IPS-20b (cell line): ENCODE data around the gene FILIP1L.

ENCODE experiments used
- H3K27ac ChIP-seq: one replicate; pipeline ENCODE4 v1.5.1; 2013; ENCODE audit warnings: low read length
- H3K27me3 ChIP-seq: 2 replicates; pipeline ENCODE4 v1.6.1; 2013; ENCODE audit warnings: mild to moderate bottlenecking, low read length, inconsistent platforms; ENCODE audit not compliant: insufficient read depth
- H3K36me3 ChIP-seq: 2 replicates; pipeline ENCODE4 v1.6.1; 2013; ENCODE audit warnings: low read depth, mild to moderate bottlenecking, inconsistent platforms, low read length, moderate library complexity; ENCODE audit not compliant: insufficient read depth
- H3K4me1 ChIP-seq: 2 replicates; pipeline ENCODE4 v1.6.1; 2013; ENCODE audit warnings: mild to moderate bottlenecking, control low read depth, inconsistent platforms, low read length, moderate library complexity; ENCODE audit not compliant: insufficient read depth
- H3K4me3 ChIP-seq: 2 replicates; pipeline ENCODE4 v1.5.1; 2013; ENCODE audit warnings: mild to moderate bottlenecking, low read length, inconsistent platforms
- H3K9ac ChIP-seq: 2 replicates; pipeline ENCODE4 v1.6.1; 2013; ENCODE audit warnings: low read depth, mild to moderate bottlenecking, inconsistent platforms, low read length, moderate library complexity
- H3K9me3 ChIP-seq: 2 replicates; pipeline ENCODE4 v1.6.1; 2013; ENCODE audit warnings: mild to moderate bottlenecking, low read depth, low read length, inconsistent platforms; ENCODE audit not compliant: insufficient read depth

Gene FILIP1L

GRCh38 chr3:100047455-100048141, 66.7 kb downstream of the FILIP1L start:
- Histone ChIP-seq H3K4me3 (no peak overlapping the region), H3K4me1 (peaks cover 15% of the 10 kb centered on the region), H3K9ac (no peak overlapping the region), H3K27ac (no peak overlapping the region), H3K27me3 (no peaks in the 10 kb centered on the region), H3K9me3 (no peaks in the 10 kb centered on the region), H3K36me3 (no peaks in the 10 kb centered on the region)

DNA sequence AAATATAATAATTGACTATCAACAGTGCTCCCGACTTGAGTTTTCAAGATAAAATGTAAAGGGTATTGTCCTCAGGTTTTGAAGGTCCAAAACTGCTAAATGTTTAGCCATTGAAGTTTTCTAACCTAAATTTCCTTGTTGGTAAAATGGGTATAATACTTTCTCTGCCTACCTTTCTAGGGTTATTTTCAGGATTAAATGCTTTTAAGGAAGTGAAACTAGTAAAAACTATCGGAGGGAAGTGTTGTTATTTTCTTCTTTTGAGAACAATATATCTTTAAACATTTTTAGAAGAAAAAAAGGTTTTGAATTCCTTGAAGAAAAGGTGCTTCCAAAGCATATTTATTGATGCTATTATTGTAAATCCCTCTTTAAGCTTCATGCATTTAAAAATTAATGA, 67.3 kb downstream of the FILIP1L start:
- H3K9ac ChIP-seq: no peak overlapping the region
- H3K27ac ChIP-seq: no peak overlapping the region

GRCh38 chr3:100045696-100046095, 68.6 kb downstream of the FILIP1L start:
- H3K4me1 ChIP-seq: peaks cover 21% of the 10 kb centered on the region
- no peaks in the 10 kb centered on the region for H3K27me3 ChIP-seq
- H3K4me3 ChIP-seq: no peak overlapping the region
- H3K9me3 ChIP-seq: no peaks in the 10 kb centered on the region
- no peaks in the 10 kb centered on the region for H3K36me3 ChIP-seq
- no peak overlapping the region for H3K27ac ChIP-seq
- no peak overlapping the region for H3K9ac ChIP-seq

More for the DNA sequence above, 67.3 kb downstream of the FILIP1L start:
- no peaks in the 10 kb centered on the region for H3K27me3 ChIP-seq
- no peak overlapping the region for H3K4me3 ChIP-seq
- no peaks in the 10 kb centered on the region for H3K36me3 ChIP-seq
- H3K4me1 ChIP-seq: peaks cover 19% of the 10 kb centered on the region
- no peaks in the 10 kb centered on the region for H3K9me3 ChIP-seq

DNA sequence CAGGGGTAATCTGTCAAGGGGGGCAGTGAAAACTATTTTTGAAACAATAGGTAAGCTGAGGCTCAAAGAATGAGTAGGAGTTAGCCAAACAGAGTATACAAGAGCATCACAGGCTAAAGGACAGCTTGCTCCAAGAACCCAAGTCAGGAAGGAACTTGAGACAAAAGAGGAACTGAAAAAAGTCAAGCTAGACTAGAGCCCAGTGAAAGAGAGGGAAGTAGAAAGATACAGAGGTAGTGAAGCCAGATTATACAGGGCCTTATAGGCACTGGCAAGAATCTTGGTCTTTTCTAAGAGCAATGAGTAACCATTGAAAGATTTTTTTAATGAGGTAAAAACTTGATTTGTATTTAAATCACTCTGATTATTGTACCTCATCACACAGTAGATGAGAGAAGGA, 69.9 kb downstream of the FILIP1L start:
- no peak overlapping the region for H3K4me3 ChIP-seq
- no peak overlapping the region for H3K27ac ChIP-seq
- H3K9me3 ChIP-seq: no peaks in the 10 kb centered on the region
- H3K36me3 ChIP-seq: no peaks in the 10 kb centered on the region
- H3K4me1 ChIP-seq: peaks cover 25% of the 10 kb centered on the region
- no peaks in the 10 kb centered on the region for H3K27me3 ChIP-seq
- H3K9ac ChIP-seq: no peak overlapping the region

- H3K4me1 ChIP-seq: peaks cover 25% of the 10 kb centered on the region
- no peaks in the 10 kb centered on the region for H3K36me3 ChIP-seq
- no peaks in the 10 kb centered on the region for H3K9me3 ChIP-seq
- no peak overlapping the region for H3K27ac ChIP-seq
- no peak overlapping the region for H3K9ac ChIP-seq
- H3K27me3 ChIP-seq: no peaks in the 10 kb centered on the region
- H3K4me3 ChIP-seq: no peak overlapping the region
Measured at GRCh38 chr3:100043271-100043670, 71.0 kb downstream of the FILIP1L start.

GRCh38 chr3:100042166-100042981, 71.9 kb downstream of the FILIP1L start:
- Histone ChIP-seq H3K27ac (no peak overlapping the region), H3K4me3 (no peak overlapping the region), H3K9ac (no peak overlapping the region)

DNA sequence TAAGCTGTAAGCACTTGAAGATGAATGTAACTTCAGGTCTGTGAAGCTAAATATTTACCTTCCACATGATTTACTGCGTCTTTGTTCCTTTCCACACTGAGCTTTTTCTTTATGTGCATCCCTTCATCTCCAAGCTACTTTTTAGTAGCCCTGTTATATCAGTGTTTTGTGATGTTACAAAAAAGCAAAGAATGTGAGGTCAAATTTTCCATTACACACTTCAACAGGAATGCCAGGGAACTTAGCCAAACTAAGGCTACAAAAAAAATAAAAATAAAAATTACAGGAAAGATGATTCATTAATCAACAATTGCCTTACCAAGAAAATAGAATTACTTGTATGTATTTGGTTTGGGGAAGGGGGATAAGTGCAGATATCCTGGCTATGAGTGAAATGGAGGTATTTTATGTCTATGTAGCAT, 73.0 kb downstream of the FILIP1L start:
- H3K27me3 ChIP-seq: no peaks in the 10 kb centered on the region
- no peaks in the 10 kb centered on the region for H3K36me3 ChIP-seq
- no peak overlapping the region for H3K9ac ChIP-seq
- H3K27ac ChIP-seq: no peak overlapping the region
- peaks cover 18% of the 10 kb centered on the region for H3K4me1 ChIP-seq
- no peak overlapping the region for H3K4me3 ChIP-seq
- no peaks in the 10 kb centered on the region for H3K9me3 ChIP-seq

More at GRCh38 chr3:100042166-100042981, 71.9 kb downstream of the FILIP1L start:
- H3K4me1 ChIP-seq: peaks cover 20% of the 10 kb centered on the region
- H3K27me3 ChIP-seq: no peaks in the 10 kb centered on the region
- no peaks in the 10 kb centered on the region for H3K36me3 ChIP-seq
- no peaks in the 10 kb centered on the region for H3K9me3 ChIP-seq

DNA sequence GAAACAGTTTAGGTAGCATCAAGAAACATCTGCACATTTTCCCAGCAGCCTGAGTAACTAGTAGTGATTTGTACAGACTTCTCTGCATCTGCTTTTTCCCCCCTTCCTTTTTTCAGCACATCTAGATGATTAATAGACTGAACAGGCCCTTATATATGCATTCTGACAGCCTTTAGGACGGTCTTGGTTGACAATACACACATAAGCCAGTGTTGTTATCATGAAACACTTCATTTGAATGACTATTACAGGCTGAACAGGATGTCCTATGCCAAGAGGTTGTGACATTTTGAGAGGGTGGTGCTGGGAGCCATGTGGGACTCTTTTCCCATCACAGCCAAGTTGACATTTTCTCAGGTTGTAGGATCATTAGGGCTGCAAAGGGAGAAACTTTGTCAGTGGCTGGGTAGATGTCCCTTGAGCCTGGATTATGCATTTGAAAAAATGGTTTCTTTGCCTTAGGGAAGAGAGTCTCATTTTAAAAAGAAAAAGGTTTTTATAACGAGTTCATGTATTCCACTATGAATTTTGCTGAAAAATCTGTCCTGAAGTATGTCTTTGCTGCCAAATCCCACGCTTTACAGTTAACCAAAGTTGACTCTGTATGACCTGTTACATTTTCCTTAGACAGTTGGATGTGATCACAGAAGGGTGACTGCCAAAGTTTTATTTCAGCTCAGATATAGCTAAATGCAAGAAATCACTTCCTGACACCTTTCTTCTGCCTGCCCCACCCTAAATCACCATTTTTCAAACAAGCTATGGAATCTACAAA, 73.7 kb downstream of the FILIP1L start:
- Histone ChIP-seq H3K9me3 (no peaks in the 10 kb centered on the region), H3K9ac (no peak overlapping the region), H3K27ac (no peak overlapping the region), H3K36me3 (no peaks in the 10 kb centered on the region), H3K4me3 (no peak overlapping the region), H3K4me1 (peaks cover 16% of the 10 kb centered on the region), H3K27me3 (no peaks in the 10 kb centered on the region)

DNA sequence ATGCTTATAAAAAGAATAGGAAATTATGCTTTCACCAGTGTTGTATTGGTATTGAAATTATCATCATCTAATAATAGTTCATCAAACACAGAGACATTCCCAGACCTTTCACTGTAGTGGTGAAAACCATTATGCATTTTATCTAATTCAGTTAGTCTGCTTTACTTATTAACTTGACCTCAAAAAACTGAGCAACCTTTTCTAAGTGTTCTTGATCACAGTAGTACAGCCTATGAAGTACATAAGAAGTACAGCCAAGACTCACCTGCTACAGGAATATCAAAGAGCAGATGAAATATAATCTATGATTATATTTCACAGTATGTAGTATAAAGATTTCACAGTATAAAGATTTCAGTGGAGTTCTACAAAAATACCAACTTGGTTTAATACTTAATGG, 75.2 kb downstream of the FILIP1L start:
- Histone ChIP-seq H3K9me3 (no peaks in the 10 kb centered on the region), H3K4me3 (no peak overlapping the region), H3K9ac (no peak overlapping the region), H3K27me3 (no peaks in the 10 kb centered on the region), H3K4me1 (peaks cover 16% of the 10 kb centered on the region), H3K27ac (no peak overlapping the region), H3K36me3 (no peaks in the 10 kb centered on the region)

DNA sequence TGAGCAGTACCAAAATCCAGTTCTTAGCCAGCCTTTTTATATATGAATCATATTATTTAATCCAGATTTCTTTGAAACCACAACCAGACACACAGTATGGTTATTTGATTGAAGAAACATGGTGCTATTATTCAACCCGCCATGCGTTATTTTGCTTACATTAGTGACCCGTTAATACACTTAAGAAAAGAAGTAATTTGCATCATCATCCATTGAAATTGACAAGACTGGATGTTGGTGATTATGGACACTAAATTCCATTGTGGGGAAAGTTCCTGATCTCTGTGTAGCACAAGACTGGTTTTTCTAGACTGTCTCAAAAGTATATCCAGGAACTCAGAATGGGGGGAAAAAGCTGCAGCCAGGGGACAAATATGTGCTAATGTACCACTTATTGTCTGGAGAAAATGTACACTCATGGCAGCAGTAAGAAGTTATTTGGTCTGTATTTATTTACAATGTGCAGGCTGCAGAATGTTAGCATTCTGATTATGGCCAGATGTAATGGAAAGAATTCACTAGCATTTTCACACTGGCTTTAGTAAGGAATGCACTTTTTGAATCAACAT, 80.3 kb downstream of the FILIP1L start:
- Histone ChIP-seq H3K9ac (no peak overlapping the region), H3K27me3 (no peaks in the 10 kb centered on the region), H3K9me3 (no peaks in the 10 kb centered on the region), H3K4me1 (no peaks in the 10 kb centered on the region; the same call in 1 of the 2 replicates), H3K36me3 (no peaks in the 10 kb centered on the region), H3K27ac (no peak overlapping the region), H3K4me3 (no peak overlapping the region)

GRCh38 chr3:100033184-100033583, 81.1 kb downstream of the FILIP1L start:
- Histone ChIP-seq H3K9ac (no peak overlapping the region), H3K4me1 (no peaks in the 10 kb centered on the region; the same call in 1 of the 2 replicates), H3K27ac (no peak overlapping the region), H3K27me3 (no peaks in the 10 kb centered on the region), H3K9me3 (no peaks in the 10 kb centered on the region), H3K4me3 (no peak overlapping the region), H3K36me3 (no peaks in the 10 kb centered on the region)
